GM18867 (cell line): ENCODE measurements around the gene CMTM1.

Experiments used
- ATAC-seq: cut with Tn5 transposase; IDR thresholded peaks from one replicate; pipeline ENCODE4 v1.9.1; 2021; ENCODE audit warnings: mild to moderate bottlenecking, moderate library complexity; ENCODE audit not compliant: unreplicated experiment

CMTM1 gene, protein sequence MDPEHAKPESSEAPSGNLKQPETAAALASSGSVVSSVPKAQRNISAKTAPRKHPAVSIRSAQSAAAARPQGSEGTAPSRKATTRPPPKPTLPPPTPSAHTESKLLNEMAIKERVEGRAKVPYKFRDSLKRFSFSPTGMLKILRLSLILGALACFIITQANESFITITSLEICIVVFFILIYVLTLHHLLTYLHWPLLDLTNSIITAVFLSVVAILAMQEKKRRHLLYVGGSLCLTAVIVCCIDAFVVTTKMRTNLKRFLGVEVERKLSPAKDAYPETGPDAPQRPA

DNA sequence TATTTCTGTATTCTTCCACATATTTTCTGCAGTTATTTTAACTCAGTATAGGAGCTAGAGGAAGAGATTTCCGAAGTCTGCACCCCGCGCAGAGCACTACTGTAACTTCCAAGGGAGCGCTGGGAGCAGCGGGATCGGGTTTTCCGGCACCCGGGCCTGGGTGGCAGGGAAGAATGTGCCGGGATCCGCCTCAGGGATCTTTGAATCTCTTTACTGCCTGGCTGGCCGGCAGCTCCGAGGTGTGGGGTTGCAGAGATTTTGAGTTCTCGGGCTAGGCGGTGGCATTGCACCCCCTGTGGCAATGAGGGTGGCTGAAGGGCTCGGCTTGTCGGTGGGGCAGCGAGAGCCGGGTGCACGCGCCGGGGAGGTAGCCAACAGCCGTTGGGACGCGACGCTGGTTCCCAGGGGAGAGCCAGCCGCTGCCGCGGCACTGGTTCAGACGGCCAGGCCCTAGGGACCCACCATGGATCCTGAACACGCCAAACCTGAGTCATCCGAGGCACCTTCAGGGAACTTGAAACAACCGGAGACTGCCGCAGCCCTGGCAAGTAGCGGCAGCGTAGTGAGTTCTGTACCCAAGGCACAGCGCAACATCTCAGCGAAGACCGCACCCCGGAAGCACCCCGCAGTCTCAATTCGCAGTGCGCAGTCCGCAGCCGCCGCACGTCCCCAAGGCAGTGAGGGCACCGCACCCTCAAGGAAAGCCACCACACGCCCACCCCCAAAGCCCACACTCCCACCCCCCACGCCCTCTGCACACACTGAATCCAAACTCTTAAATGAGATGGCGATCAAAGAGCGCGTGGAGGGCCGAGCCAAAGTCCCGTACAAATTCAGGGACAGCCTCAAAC is at the start of gene CMTM1:
CMTM1 (plus strand) TSS at position 389 of the 851 bp plus-strand sequence; CDS start at position 464, 75 bp downstream.
- ATAC-seq = no peak

DNA sequence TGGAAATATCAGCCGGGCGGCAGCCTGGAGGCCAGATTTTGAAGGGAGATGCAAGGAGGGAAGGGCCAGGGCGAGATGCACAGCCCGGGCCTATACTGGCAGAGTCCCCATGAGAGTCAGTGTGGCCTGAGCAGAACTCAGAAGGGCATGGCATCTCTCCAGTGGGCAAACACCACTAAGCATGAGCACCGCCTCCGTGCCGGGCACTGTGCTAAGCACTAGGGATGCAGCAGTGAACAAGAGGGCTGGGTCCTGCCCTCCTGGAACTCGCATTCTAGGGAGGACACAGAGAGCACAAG is 49.8 kb upstream of the CMTM1 start:
- no peak for ATAC-seq

DNA sequence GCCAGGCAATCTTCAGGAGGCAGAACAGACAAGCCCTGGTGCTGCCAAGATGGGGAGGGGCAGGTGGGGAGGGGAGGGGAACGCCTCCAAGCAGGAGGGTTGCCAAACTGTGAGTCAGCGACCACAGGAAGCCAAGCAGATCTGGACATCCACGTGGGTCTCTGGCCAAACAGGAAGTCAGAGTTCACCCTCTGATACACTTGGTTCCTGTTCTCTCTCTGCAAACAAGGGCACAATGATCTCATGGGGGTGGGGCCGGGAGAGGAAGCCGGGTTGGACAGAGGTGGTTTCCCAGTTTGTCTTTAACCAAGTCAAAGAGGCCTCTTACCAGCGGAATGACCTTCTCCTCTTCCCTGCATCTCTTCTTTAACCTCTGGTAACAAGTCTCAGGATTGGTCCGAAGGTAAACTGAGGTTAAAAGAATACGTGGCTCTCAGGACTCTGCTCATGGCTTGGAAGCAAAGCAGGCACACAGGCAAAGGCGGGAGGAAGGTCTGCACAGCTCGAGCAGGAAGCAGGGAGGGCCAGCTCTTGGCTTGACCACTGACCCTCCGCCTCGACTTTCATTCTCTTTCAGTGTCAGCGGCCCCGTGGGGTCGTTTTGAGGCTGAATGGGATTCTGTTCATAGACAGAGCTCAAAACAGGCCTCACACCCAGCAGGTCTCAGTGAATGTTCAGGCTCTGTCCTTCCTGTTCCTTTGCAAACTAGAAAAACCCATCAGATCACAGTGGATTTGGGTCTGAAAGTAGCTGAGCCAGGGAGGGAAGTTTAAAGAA is 49.2 kb upstream of the CMTM1 start:
- ATAC-seq = peak; percentile 95

DNA sequence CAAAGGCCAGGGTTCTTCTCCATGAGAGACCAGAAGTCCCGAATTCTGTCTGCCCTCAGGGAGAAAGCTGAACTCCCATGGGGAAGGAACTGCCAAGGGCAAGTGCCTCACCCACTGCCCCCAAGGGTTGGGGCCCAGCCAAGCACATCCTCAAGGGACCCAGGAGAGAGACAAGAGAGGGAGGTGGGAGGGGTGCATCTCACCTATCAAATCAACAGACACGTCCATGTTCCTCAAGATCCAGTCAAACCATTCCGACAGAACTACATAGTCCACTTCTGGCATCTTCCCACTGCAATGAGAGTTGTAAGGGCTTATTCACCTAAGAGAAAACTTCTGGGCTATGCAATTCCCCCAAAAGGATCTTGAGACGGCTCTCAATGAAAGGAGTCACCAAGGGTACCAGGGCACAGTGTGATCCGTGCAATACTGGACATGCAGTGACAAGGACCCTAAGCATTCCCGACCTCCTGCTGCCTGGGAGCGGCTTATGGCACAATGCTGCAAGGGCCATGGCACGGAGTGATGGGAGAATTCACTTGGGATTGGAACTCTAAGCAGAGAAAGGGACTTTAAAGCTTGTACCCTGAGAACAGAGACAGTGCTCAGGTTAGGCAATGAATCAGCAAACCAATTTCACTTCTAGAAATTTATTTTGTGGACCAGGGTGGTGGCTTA is 48.5 kb upstream of the CMTM1 start:
- ATAC-seq = no peak

DNA sequence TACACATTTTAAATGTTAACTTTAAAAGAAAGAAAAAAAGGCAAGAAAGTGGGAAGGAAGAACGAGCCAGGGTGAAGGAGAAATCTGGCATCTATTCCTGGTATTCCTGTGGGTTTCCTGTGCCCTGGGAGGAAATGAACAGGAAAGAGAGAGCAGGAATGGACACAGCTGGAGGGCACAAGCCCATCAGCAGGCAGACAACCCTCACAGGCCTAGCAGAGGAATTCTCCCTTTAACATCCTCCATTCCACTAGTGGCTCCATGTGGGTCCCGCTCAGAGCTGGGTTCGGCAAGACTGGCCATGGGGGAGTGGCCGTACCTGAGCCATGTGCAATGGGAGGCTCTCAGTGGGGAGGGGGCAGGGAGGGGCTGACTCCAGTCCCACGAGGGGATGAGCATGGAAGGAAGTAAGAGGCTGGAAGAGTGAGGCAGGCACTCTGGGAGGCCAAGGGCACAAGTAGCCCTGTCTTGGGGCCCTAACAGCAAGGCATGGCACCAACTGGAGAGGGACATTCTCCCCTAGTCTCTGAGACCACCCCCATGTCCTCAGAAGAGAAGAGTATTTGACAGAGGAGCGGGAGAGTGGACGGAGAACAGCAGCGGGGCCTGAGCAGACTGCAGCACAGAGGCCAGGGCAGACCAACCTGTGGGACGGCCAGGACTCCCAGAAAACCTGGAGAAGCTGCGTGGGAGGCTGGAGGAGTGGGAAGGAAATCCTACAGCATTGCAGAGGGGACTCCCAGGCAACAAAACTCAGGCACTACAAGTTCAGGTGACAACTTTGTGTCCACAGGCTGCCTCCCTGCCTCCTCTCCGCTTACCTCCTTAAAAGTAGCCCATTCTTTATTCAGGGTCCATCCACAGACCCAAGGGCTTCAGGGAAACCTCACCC is 46.5 kb upstream of the CMTM1 start:
- ATAC-seq = no peak

DNA sequence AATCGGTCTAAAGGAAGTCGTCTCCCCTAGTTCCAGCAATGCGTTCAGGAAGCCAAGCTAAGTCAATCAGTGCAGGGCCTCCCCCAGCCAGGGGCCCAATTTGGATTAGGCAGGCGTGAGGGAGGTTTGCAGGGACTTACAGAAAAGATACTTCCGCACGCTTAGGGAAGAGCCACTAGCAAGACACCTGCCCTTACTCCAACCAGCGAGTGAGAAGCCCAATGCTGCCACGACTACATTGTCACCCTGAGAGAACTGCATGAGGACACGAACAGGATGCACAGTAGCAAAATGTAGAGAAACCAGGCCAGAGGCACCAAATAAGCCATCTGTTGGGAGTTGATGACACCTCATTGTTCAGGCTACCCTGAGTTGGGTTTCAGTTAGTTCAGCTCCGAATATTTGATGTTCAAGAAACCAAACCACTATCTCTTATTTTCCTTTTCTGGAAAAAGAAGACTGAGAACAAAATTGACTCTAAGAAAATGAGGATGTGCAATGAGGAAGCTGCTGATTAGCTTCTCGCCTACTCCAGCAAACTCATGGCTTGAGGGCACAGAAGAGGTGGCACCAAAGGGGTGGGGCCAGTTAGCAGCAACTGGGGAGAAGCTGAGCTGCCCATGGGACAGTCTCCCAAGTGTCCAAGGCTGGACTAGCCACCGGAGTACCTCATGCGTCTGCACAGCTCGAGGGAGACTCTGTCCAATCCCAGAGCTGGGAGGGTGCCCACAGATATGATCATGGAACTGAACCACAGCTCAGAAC is 45.7 kb upstream of the CMTM1 start:
- ATAC-seq = no peak

DNA sequence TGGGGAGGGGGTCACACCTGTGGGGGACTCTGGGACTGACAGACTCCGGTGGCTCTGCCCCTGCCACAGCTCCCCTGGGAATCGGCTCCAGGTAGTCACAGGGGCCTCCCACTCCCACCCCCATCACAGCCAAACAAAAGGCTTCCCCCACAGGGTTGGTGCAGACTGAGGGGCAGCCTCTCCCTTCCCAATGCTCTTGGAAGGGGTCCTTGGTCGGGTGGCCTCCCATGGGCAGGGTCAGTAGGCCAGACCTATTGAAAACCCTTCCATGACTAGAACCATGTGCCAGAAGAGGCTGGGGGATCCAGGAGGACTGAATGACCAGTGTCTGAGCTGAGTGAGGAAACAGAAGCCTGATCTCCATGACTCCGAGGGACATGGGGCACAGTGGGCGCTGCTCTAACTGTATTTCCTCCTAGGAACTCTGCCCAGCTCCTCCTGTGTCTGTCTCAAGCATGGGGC is 45.0 kb upstream of the CMTM1 start:
- ATAC-seq = no peak

DNA sequence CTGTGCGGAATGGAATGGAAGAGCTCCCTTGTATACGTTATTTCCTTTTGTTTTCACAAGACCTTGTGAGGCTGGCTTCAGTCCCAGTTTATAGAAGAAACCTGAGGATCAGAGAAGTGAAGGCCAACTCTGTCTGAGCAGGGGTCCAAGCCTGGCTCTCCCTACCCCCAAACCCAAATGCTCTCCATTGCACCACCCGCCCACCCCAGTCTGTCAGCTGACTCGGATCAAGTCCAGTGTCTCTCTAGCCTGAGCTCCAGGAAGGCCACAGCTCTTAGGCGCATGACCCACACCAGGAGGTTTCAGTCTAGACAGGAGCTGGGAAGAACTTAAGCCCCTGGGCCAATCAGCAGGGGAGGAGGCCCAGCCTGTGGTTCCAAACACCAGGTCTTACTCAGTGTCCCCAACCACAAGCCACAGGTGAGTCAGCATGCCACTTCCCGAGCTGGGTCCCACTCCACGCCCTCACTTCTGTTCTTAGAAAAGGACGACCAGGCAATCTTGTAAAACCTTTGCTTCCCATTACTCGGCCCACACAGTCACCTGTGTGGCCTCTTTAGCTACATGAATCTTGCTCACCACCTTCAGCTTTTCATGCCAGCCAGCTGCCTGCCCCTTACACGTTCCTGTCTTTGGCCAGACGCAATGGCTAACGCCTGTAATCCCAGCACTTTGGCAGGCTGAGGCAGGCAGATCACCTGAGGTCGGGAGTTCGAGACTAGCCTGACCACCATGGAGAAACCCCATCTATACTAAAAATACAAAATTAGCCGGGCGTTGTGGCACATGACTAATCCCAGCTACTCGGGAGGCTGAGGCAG is 44.1 kb upstream of the CMTM1 start:
- ATAC-seq = peak; percentile 66

DNA sequence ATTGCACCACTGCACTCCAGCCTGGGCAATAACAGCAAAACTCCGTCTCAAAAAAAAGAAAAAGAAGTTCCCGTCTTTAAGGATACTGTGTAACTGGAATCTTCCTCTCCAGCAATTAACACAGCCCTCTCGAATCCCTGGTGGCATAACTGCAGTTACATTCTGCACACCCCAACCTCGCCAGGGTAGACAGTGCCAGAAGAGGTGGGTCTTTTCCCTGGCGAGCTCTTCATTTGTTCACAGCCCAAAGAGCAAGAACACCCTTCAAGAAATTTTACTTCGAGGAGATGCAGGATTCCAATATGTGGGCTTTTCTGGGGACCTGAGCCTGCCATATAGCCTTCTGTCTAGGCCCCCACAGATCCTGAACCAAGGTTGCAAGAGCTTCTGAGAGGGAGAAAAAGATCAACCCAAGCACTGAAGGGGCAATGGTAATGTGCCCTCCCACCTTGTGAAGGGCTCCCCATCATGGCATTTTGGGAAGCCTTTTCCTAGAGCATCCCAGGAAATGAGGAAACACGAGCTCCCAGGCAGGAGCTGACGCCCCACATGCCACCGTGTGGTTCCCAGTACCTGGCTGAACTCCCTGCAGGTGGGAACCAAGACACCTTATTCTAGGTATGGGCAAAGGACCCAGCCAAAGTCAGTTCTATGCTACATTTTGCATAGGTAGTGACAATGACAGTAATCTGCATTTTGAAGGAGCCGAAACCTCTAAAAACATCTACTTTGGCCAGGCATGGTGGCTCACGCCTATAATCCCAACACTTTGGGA is 43.2 kb upstream of the CMTM1 start:
- no peak for ATAC-seq

DNA sequence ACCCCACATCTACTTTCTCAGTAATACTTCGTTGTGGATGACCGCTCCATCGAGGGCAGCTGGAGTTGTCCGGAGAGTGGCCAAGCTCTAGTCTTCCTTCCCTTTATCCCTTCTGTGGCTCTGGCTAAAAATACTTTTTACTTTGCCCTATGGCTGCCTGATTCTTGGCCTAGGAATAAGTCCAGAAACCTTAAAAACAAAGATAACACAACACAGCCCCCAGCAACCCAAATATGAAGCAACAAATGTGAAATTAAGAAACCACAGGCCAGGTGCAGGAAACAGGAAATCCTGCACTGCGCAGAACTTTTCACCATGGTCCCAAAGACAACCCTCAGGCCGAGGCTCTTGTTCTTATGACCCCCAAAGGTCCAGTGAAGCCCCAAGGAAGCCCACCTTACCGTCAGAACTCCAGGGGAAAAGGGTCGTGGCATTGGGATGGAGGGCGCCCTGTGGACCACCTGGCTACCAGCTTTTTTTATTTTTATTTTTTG is 42.3 kb upstream of the CMTM1 start:
- ATAC-seq = peak; percentile 35

DNA sequence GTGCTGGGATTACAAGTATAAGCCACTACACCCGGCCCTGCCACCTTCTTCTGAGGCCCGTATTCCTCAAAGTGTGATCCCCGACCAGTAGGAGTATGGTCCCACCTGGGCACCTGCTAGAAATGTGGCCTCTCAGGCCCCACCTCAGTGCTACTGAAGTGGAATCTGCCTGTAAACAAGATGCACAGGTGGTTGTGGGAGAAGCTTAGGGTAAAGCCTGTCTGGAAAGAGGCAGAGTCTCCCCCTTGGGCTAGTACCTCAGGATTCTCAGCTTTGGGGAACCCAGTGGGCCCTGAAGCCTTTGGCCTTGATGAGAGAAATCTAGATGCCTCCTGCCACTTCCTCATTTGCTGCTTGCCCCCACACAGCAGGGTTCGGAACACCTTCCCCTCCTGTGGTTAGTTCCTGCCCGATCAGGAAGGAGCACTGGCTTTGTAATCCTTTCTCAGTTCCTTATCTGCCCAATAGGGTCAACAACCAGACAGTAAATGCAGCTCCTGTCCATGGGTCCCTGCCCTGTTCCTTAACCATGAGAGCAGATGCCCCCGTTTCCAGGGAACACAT is 41.6 kb upstream of the CMTM1 start:
- peak; percentile 61 for ATAC-seq

DNA sequence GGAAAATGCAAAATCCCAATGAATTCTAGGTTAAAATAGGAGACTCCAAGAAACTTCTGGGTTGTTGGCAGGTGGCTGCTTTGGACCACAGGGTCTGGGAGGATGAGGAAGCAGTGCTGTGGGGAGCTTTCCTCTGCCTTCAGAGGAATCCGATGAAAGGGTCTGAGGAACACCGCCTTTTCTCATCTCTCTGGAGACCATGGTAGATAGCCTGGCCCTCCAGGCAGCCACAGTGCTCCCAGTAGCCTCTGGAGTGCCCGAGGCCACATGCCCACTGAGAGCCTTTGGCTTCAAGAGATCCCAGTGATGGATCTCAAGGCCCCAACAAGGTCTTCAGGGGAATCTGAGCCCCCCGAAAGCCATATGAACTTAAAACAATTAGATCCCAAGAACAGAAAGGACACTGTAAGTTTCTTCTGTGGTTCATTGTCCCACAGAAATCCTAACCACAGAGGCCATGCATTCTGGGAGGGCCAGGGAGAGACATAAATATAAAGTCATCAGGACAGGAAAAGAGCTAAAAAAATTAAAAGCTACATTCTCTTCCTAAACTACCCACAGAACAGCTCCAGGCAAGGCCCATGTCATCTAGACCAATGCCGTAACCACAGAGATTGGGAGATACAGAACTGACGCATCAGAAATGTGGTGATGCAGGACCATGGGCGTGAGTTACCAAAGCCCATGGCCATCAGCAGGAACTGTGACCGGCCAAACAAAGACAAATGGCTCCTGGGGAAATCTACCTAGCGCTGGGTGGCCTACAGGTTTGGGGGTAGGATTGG is 40.7 kb upstream of the CMTM1 start:
- no peak for ATAC-seq

DNA sequence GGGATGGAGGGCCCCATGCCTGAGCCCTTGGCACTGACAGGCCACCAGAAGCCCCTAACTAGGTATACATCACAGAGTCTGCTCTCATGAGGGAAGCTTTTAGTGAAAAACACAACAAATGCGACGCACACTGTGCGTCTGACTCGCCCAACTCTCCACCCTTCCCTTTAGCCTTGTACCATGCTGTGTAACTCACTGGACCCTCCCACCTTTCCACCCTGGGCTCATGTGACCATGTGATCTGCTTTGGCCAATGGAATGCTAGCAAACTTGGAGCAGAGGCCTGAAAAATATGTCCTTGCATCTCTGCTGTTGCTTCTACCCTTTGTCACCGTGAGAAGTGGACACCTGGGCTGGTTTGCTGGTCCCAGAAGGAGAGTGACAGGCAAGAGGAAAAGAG is 37.9 kb upstream of the CMTM1 start:
- ATAC-seq = no peak

DNA sequence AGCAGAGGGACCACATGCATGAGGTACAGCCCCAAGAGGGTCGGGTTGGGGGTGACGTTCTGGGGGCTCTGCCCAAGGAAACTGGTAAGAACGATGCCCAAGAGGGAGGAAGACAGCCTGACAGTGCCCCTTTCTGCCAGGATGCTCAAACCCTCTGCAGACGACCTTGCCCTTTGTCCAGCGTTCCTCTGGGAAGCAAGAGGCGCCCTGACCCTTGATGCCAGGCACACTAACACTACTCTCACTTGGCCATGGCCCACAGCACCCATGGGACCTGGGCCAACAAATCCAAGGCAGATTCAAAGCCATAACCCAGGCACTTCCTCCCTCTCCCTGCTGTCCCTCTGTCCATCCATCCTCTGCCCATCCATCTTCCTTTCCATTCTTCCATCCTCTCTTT is 36.8 kb upstream of the CMTM1 start:
- ATAC-seq = no peak

DNA sequence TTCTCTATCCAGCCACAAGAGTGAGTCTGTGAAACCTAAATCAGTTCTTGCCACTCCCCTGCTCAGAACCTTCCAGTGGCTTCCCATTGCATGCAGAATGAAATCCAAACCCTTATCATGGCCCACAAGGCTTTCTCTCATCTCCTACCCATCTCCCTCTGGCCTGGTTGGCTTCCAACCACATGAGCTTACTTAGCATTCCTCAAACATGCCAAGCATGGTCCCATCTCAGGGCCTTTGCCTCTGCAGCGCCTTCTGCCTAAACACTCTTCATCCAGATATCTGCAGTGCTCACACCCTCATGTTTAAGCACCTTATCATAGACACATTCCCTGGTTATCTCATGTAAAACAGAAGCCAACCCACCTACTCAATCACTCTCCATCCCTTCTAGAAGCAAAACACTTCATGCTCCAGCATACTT is 31.9 kb upstream of the CMTM1 start:
- ATAC-seq = no peak

DNA sequence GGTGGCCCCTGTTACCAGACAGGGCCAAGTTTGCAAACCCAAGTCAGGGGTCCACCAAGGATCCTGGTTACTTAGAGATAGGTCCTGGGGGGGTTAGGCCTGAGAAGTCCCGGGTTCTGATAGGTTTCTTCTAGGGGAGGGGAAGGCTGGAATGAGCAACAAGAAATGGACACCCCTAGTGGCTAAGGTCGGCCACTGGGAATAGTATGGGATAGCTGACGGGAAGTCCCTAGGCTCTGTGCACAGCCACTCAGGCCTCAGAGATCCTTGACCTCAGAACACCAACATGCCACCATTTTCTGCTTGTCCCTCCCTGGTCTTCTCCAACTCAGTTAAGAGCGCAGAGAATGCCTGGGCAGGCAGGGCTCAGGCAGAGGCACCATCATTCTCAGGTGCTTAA is 29.7 kb upstream of the CMTM1 start:
- ATAC-seq = no peak
